Smooth muscle cell (in vitro differentiated cells): Measurements from ENCODE around the gene GIMAP5. TPM values are rescaled to one million over a fixed set of nuclear protein-coding genes. Genes with fewer than 3 reads are reported as not detected.

Experiments
- DNase-seq: peaks from one replicate; lab custom pipeline; 2025; ENCODE audit not compliant: unreplicated experiment; lab: John Stamatoyannopoulos, UW
- H2AFZ ChIP-seq: fragments of 200-600 bp; sonication (generic); 2 replicates; pipeline ENCODE4 v1.6.0; 2016; ENCODE audit warnings: antibody characterized with exemption, low read depth, mild to moderate bottlenecking
- H3F3A ChIP-seq: fragments of 200-600 bp; sonication (generic); 2 replicates; pipeline ENCODE4 v1.6.0; 2017; ENCODE audit warnings: antibody characterized with exemption, low read depth
- H3K27ac ChIP-seq: fragments of 200-600 bp; sonication (generic); 2 replicates; pipeline ENCODE4 v1.5.1; 2016; ENCODE audit warnings: low read depth, mild to moderate bottlenecking
- H3K27me3 ChIP-seq: fragments of 200-600 bp; sonication (generic); 2 replicates; pipeline ENCODE4 v1.6.1; 2016; ENCODE audit warnings: low read depth, mild to moderate bottlenecking
- H3K36me3 ChIP-seq: fragments of 200-600 bp; sonication (generic); 2 replicates; pipeline ENCODE4 v1.5.1; 2016; ENCODE audit warnings: low read depth
- H3K4me1 ChIP-seq: fragments of 200-600 bp; sonication (generic); 2 replicates; pipeline ENCODE4 v1.5.1; 2016; ENCODE audit warnings: low read depth
- H3K4me2 ChIP-seq: fragments of 200-600 bp; sonication (generic); 2 replicates; pipeline ENCODE4 v1.6.0; 2016; ENCODE audit warnings: mild to moderate bottlenecking
- H3K4me3 ChIP-seq: fragments of 200-600 bp; sonication (generic); 2 replicates; pipeline ENCODE4 v1.5.1; 2016; ENCODE audit warnings: mild to moderate bottlenecking
- H3K79me2 ChIP-seq: fragments of 200-600 bp; sonication (generic); 2 replicates; pipeline ENCODE4 v1.6.0; 2016; ENCODE audit warnings: low read depth, mild to moderate bottlenecking
- H3K9ac ChIP-seq: fragments of 200-600 bp; sonication (generic); 2 replicates; pipeline ENCODE4 v1.6.0; 2016; ENCODE audit warnings: low read depth
- H3K9me3 ChIP-seq: fragments of 200-600 bp; sonication (generic); replicated peaks from 2 replicates; pipeline ENCODE4 v1.5.1; 2016; ENCODE audit warnings: low read depth
- H4K20me1 ChIP-seq: fragments of 200-600 bp; sonication (generic); 2 replicates; pipeline ENCODE4 v1.6.0; 2016; ENCODE audit warnings: low read depth
- CTCF ChIP-seq: fragments of 200-600 bp; sonication (generic); IDR thresholded peaks from 2 replicates; pipeline ENCODE4 v1.5.1; 2017; ENCODE audit warnings: borderline replicate concordance, mild to moderate bottlenecking, antibody characterized with exemption; ENCODE audit not compliant: insufficient read depth, poor library complexity, severe bottlenecking
- WGBS: methylation state at CpG from one replicate; pipeline ENCODE4 v1.1.7; 2016; ENCODE audit warnings: low lambda C conversion rate; 5-methylcytosine and 5-hydroxymethylcytosine counted together
- polyA plus RNA-seq: library from polyadenylated mRNA; unstranded; fragments of >200 nt; fragmentation: Nextera tagmentation; extraction: Ambion mirVana; gene quantifications from 2 replicates; pipeline ENCODE4 v1.2.1, GENCODE V29; 2016
- total RNA-seq: library from RNA; depleted of rRNA; stranded (reverse); fragments of >200 nt; gene quantifications from 2 replicates; pipeline ENCODE4 v1.2.3, GENCODE V29; 2014

GIMAP5 gene
- total and polyA plus RNA-seq, 2 experiments from 2014 or later: not detected

GRCh38 chr7:150703209-150703608, 34.0 kb upstream of the GIMAP5 start:
- Histone ChIP-seq H2AFZ (no peak overlapping the region), H4K20me1 (no peaks in the 10 kb centered on the region), H3K4me2 (no peak overlapping the region), H3F3A (no peaks in the 10 kb centered on the region), H3K4me1 (no peaks in the 10 kb centered on the region), H3K27me3 (no peaks in the 10 kb centered on the region), H3K36me3 (no peaks in the 10 kb centered on the region), H3K79me2 (no peaks in the 10 kb centered on the region), H3K9ac (no peak overlapping the region), H3K27ac (no peak overlapping the region), H3K4me3 (no peak overlapping the region), H3K9me3 (peaks cover 9% of the 10 kb centered on the region)
- TF ChIP-seq CTCF: no peak
- DNase-seq: no peak
- WGBS: 73% methylated on average over 1 of the region's 1 CpG

- H3K4me3 ChIP-seq: no peak overlapping the region
- 85% methylated on average over 4 of the region's 4 CpGs for WGBS
- H3K4me2 ChIP-seq: no peak overlapping the region
- no peaks in the 10 kb centered on the region for H3K79me2 ChIP-seq
- H3K9me3 ChIP-seq: no peaks in the 10 kb centered on the region
- no peaks in the 10 kb centered on the region for H4K20me1 ChIP-seq
- no peaks in the 10 kb centered on the region for H3K27me3 ChIP-seq
- H3K9ac ChIP-seq: no peak overlapping the region
- H3K36me3 ChIP-seq: no peaks in the 10 kb centered on the region
- H2AFZ ChIP-seq: no peak overlapping the region
- no peaks in the 10 kb centered on the region for H3F3A ChIP-seq
- no peaks in the 10 kb centered on the region for H3K4me1 ChIP-seq
- H3K27ac ChIP-seq: no peak overlapping the region
- no peak for DNase-seq
- no peak for TF ChIP-seq CTCF
These were observed 21.9 kb upstream of the GIMAP5 start for GRCh38 chr7:150715293-150715692.

DNA sequence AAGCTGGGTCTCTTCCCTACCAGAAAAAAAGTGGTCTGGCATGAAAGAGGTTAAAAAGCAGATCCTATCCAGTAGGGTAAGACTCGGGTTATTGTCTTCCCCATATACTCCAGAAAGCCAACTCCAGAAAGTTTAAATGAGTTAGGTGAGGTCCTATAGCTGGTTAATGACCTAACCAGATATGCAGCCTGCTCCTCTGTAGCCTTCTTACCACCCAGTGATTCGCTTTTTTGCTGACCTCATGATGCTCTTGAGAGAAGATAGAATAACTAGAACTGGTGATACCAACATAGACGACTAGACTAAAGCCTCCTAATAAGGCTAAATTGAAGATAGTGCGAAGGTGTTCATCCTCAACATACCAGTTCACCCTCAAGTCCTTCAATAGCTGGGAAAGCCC, 21.5 kb upstream of the GIMAP5 start:
- no peaks in the 10 kb centered on the region for H3F3A ChIP-seq
- H3K4me2 ChIP-seq: no peak overlapping the region
- H3K27ac ChIP-seq: no peak overlapping the region
- H2AFZ ChIP-seq: no peak overlapping the region
- H4K20me1 ChIP-seq: no peaks in the 10 kb centered on the region
- no peaks in the 10 kb centered on the region for H3K79me2 ChIP-seq
- H3K4me1 ChIP-seq: no peaks in the 10 kb centered on the region
- H3K36me3 ChIP-seq: no peaks in the 10 kb centered on the region
- no peak for DNase-seq
- H3K9me3 ChIP-seq: no peaks in the 10 kb centered on the region
- H3K27me3 ChIP-seq: no peaks in the 10 kb centered on the region
- no peak overlapping the region for H3K4me3 ChIP-seq
- TF ChIP-seq CTCF: no peak
- whole genome bisulfite sequencing: 44% methylated on average over 4 of the region's 4 CpGs
- no peak overlapping the region for H3K9ac ChIP-seq

GRCh38 chr7:150716368-150716767, 20.9 kb upstream of the GIMAP5 start, which contains the start of gene GIMAP1:
Gene GIMAP1, plus strand, starts transcription at chr7:150716613. Its CDS starts 2,435 bp downstream, at chr7:150719048.
- Histone ChIP-seq H3K4me1 (no peaks in the 10 kb centered on the region), H2AFZ (no peak within 1 kb of the TSS), H3K9me3 (no peaks in the 10 kb centered on the region), H3F3A (no peaks in the 10 kb centered on the region), H3K27ac (no peak within 1 kb of the TSS), H3K79me2 (no peaks in the 10 kb centered on the region), H3K9ac (no peak within 1 kb of the TSS), H3K27me3 (no peaks in the 10 kb centered on the region), H3K36me3 (no peaks in the 10 kb centered on the region), H4K20me1 (no peaks in the 10 kb centered on the region), H3K4me2 (no peak within 1 kb of the TSS), H3K4me3 (no peak within 1 kb of the TSS)
- no peak for TF ChIP-seq CTCF
- 66% methylated on average over 5 of the region's 5 CpGs for WGBS
- DNase-seq: no peak
